Fibroblast of mammary gland (primary cell): ENCODE data around the gene KLHL29.

ENCODE experiments used
- DNase-seq: peaks from one replicate; pipeline ENCODE4 v3.0.0-alpha.2; 2010; ENCODE audit warnings: low read depth
- H3K4me3 ChIP-seq: 2 replicates; pipeline ENCODE4 v1.5.1; 2011; ENCODE audit warnings: low read depth, mild to moderate bottlenecking, low read length, moderate library complexity; ENCODE audit not compliant: control insufficient read depth
- CTCF ChIP-seq: conservative IDR thresholded peaks from 2 replicates; pipeline ENCODE4 v1.5.1; 2011; ENCODE audit warnings: low read depth, low read length, inconsistent platforms; ENCODE audit not compliant: control insufficient read depth, insufficient read depth

KLHL29 gene

DNA sequence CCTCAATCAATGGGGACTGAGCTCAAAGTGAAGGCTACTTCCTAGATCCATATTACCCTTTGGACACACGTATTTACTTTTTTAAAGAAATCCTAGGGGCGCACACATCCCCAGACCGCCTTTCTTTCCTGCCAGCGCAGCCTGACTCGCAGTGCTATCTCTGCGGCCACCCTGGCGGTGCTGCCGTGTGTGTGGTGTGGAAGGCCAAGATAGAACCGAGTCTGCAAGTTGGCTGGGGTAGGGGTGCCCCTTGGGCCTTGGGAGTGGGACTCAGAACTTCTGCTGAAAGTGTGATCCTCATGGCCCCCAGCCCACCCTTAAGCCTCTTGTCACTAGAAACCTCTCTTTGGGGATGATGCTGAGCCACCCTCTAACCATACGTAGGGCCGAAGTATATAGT lies 143.7 kb downstream of the KLHL29 start:
- no peak overlapping the region for H3K4me3 ChIP-seq
- no peak for DNase-seq
- TF ChIP-seq CTCF, result no peak

GRCh38 chr2:23529659-23530058 lies 144.7 kb downstream of the KLHL29 start:
- DNase-seq, result no peak
- TF ChIP-seq CTCF, result no peak
- H3K4me3 ChIP-seq, result no peak overlapping the region

- no peak for DNase-seq
- no peak for TF ChIP-seq CTCF
- H3K4me3 ChIP-seq, result no peak overlapping the region
These were observed 145.4 kb downstream of the KLHL29 start for GRCh38 chr2:23530206-23530908.

GRCh38 chr2:23530909-23531276 lies 145.9 kb downstream of the KLHL29 start:
- no peak overlapping the region for H3K4me3 ChIP-seq

GRCh38 chr2:23531280-23531679 lies 146.3 kb downstream of the KLHL29 start:
- H3K4me3 ChIP-seq, result no peak overlapping the region
- DNase-seq, result no peak
- no peak for TF ChIP-seq CTCF

More at GRCh38 chr2:23530909-23531276, 145.9 kb downstream of the KLHL29 start:
- no peak for TF ChIP-seq CTCF
- DNase-seq, result no peak

GRCh38 chr2:23531881-23532280 lies 146.9 kb downstream of the KLHL29 start:
- DNase-seq, result no peak
- no peak for TF ChIP-seq CTCF
- H3K4me3 ChIP-seq, result no peak overlapping the region
